MG63 (cell line): ENCODE data around the gene CACNA1F. TPM values are rescaled to one million over a fixed set of nuclear protein-coding genes. Genes with fewer than 3 reads are reported as not detected.

ENCODE experiments used
- DNase-seq: peaks from one replicate; pipeline ENCODE4 v3.0.0-alpha.2; 2020
- H3K27me3 ChIP-seq: fragments of 250-450 bp; sonication (Bioruptor Pico); 2 replicates; pipeline ENCODE4 v1.5.1; 2020; ENCODE audit warnings: mild to moderate bottlenecking, moderate library complexity
- H3K36me3 ChIP-seq: fragments of 250-450 bp; sonication (Bioruptor Pico); 2 replicates; pipeline ENCODE4 v1.5.1; 2020; ENCODE audit warnings: mild to moderate bottlenecking, moderate library complexity
- H3K4me3 ChIP-seq: fragments of 250-450 bp; sonication (Bioruptor Pico); 2 replicates; pipeline ENCODE4 v1.5.1; 2020; ENCODE audit warnings: mild to moderate bottlenecking, moderate library complexity
- H3K9me3 ChIP-seq: fragments of 250-450 bp; sonication (Bioruptor Pico); 2 replicates; pipeline ENCODE4 v1.5.1; 2020; ENCODE audit warnings: mild to moderate bottlenecking, moderate library complexity
- total RNA-seq: library from RNA; depleted of rRNA; stranded (reverse); fragments of >200 nt; shearing (Covaris generic); gene quantifications from 2 replicates; pipeline ENCODE4 v1.2.3, GENCODE V29; 2014; ENCODE audit warnings: low replicate concordance; rRNA removed

The CACNA1F gene
- not detected in 2 replicates for total RNA-seq

- Histone ChIP-seq H3K9me3 (no peaks in the 10 kb centered on the region), H3K36me3 (no peaks in the 10 kb centered on the region), H3K27me3 (no peaks in the 10 kb centered on the region), H3K4me3 (no peak within 1 kb of the TSS)
- DNase-seq: no peak
Observed at GRCh38 chrX:49233176-49233575, at the start of gene CACNA1F. CACNA1F (minus strand) TSS chrX:49233340; CDS start chrX:49233309, 31 bp downstream.

GRCh38 chrX:49282647-49283011 lies 49.5 kb upstream of the CACNA1F start:
- no peak for DNase-seq
- Histone ChIP-seq H3K9me3 (no peaks in the 10 kb centered on the region), H3K4me3 (no peak overlapping the region), H3K36me3 (no peaks in the 10 kb centered on the region), H3K27me3 (no peaks in the 10 kb centered on the region)

- Histone ChIP-seq H3K9me3 (no peaks in the 10 kb centered on the region), H3K36me3 (no peaks in the 10 kb centered on the region), H3K27me3 (no peaks in the 10 kb centered on the region), H3K4me3 (no peak overlapping the region)
- DNase-seq: no peak
Observed at GRCh38 chrX:49278081-49278480, 44.9 kb upstream of the CACNA1F start.

- Histone ChIP-seq H3K9me3 (no peaks in the 10 kb centered on the region), H3K4me3 (no peak overlapping the region), H3K27me3 (no peaks in the 10 kb centered on the region), H3K36me3 (no peaks in the 10 kb centered on the region)
- DNase-seq: no peak
Observed at GRCh38 chrX:49277535-49277830, 44.3 kb upstream of the CACNA1F start.

GRCh38 chrX:49276671-49277534 lies 43.8 kb upstream of the CACNA1F start:
- H3K36me3 ChIP-seq: no peaks in the 10 kb centered on the region
- no peaks in the 10 kb centered on the region for H3K9me3 ChIP-seq
- H3K4me3 ChIP-seq: no peak overlapping the region
- no peak for DNase-seq
- no peaks in the 10 kb centered on the region for H3K27me3 ChIP-seq

- no peak overlapping the region for H3K4me3 ChIP-seq
- DNase-seq: no peak
- H3K36me3 ChIP-seq: no peaks in the 10 kb centered on the region
- no peaks in the 10 kb centered on the region for H3K27me3 ChIP-seq
- no peaks in the 10 kb centered on the region for H3K9me3 ChIP-seq
Observed at GRCh38 chrX:49276207-49276606, 43.1 kb upstream of the CACNA1F start.

GRCh38 chrX:49273181-49273727 lies 40.1 kb upstream of the CACNA1F start:
- peaks cover 3% of the 10 kb centered on the region; the same call in 1 of the 2 replicates for H3K36me3 ChIP-seq
- H3K27me3 ChIP-seq: no peaks in the 10 kb centered on the region
- no peak overlapping the region for H3K4me3 ChIP-seq
- no peak for DNase-seq
- no peaks in the 10 kb centered on the region for H3K9me3 ChIP-seq

GRCh38 chrX:49272421-49272820 lies 39.3 kb upstream of the CACNA1F start:
- Histone ChIP-seq H3K27me3 (no peaks in the 10 kb centered on the region), H3K4me3 (no peak overlapping the region), H3K9me3 (no peaks in the 10 kb centered on the region), H3K36me3 (peaks cover 3% of the 10 kb centered on the region; the same call in 1 of the 2 replicates)
- no peak for DNase-seq

GRCh38 chrX:49271341-49271740 lies 38.2 kb upstream of the CACNA1F start:
- Histone ChIP-seq H3K36me3 (peaks cover 3% of the 10 kb centered on the region; the same call in 1 of the 2 replicates), H3K27me3 (no peaks in the 10 kb centered on the region), H3K4me3 (no peak overlapping the region), H3K9me3 (no peaks in the 10 kb centered on the region)
- no peak for DNase-seq

- peak; percentile 5 for DNase-seq
- H3K27me3 ChIP-seq: no peaks in the 10 kb centered on the region
- H3K9me3 ChIP-seq: no peaks in the 10 kb centered on the region
- peak overlapping the region; percentile 63 for H3K4me3 ChIP-seq
- peaks cover 3% of the 10 kb centered on the region; the same call in 1 of the 2 replicates for H3K36me3 ChIP-seq
Observed at GRCh38 chrX:49270249-49270921, 37.2 kb upstream of the CACNA1F start.

- H3K36me3 ChIP-seq: peaks cover 3% of the 10 kb centered on the region; the same call in 1 of the 2 replicates
- H3K9me3 ChIP-seq: no peaks in the 10 kb centered on the region
- H3K27me3 ChIP-seq: no peaks in the 10 kb centered on the region
- DNase-seq: no peak
- peak within 1 kb of the TSS; percentile 63 for H3K4me3 ChIP-seq
Observed at GRCh38 chrX:49269767-49270248, 36.7 kb upstream of the CACNA1F start, which contains the start of gene PPP1R3F. PPP1R3F (plus strand) TSS chrX:49269793; CDS start chrX:49269870, 77 bp downstream.

GRCh38 chrX:49269010-49269766 lies 36.0 kb upstream of the CACNA1F start:
- Histone ChIP-seq H3K9me3 (no peaks in the 10 kb centered on the region), H3K4me3 (peak overlapping the region; percentile 63), H3K36me3 (peaks cover 3% of the 10 kb centered on the region; the same call in 1 of the 2 replicates), H3K27me3 (no peaks in the 10 kb centered on the region)
- peak; percentile 98 for DNase-seq

GRCh38 chrX:49268702-49269009 lies 35.5 kb upstream of the CACNA1F start:
- no peak for DNase-seq
- Histone ChIP-seq H3K36me3 (peaks cover 3% of the 10 kb centered on the region; the same call in 1 of the 2 replicates), H3K9me3 (no peaks in the 10 kb centered on the region), H3K27me3 (no peaks in the 10 kb centered on the region), H3K4me3 (peak overlapping the region; percentile 63)

GRCh38 chrX:49266523-49267445 lies 33.6 kb upstream of the CACNA1F start:
- DNase-seq: no peak
- Histone ChIP-seq H3K4me3 (no peak overlapping the region), H3K9me3 (no peaks in the 10 kb centered on the region), H3K27me3 (no peaks in the 10 kb centered on the region), H3K36me3 (peaks cover 3% of the 10 kb centered on the region; the same call in 1 of the 2 replicates)

GRCh38 chrX:49264460-49264859 lies 31.3 kb upstream of the CACNA1F start, which contains the start of gene FOXP3:
FOXP3 (minus strand) TSS chrX:49264710; CDS start chrX:49258505, 6,205 bp downstream.
- Histone ChIP-seq H3K4me3 (no peak within 1 kb of the TSS), H3K36me3 (no peaks in the 10 kb centered on the region), H3K27me3 (no peaks in the 10 kb centered on the region), H3K9me3 (no peaks in the 10 kb centered on the region)
- no peak for DNase-seq

GRCh38 chrX:49263631-49264030 lies 30.5 kb upstream of the CACNA1F start:
- no peak overlapping the region for H3K4me3 ChIP-seq
- DNase-seq: no peak
- no peaks in the 10 kb centered on the region for H3K27me3 ChIP-seq
- no peaks in the 10 kb centered on the region for H3K9me3 ChIP-seq
- H3K36me3 ChIP-seq: no peaks in the 10 kb centered on the region
